Body of pancreas (tissue), 4 donors: ENCODE results near the gene FARS2. TPM values are rescaled to one million over a fixed set of nuclear protein-coding genes. Genes with fewer than 3 reads are reported as not detected.

Experiments
- ATAC-seq: fragments of 150-250 bp; one replicate; pipeline ENCODE4 v1.9.1; 2016
- DNase-seq, 4 donors: peaks; one replicate each; pipeline ENCODE4 v3.0.0-alpha.2; 2019
- H3K27ac ChIP-seq, 4 donors: fragments of 200-600 bp; sonication (generic); 1 replicate in 3 of 4; 2 replicates in 1 of 4; pipeline versions ENCODE4 v1.5.1 to v1.6.1; 2016 to 2019; ENCODE audit warnings: mild to moderate bottlenecking in 1 of 4, mixed read lengths in 1 of 4, moderate library complexity in 1 of 4
- H3K27me3 ChIP-seq, 2 donors: fragments of 200-600 bp; sonication (generic); one replicate each; pipeline ENCODE4 v1.6.0; 2016; ENCODE audit warnings: mild to moderate bottlenecking in 1 of 2
- H3K36me3 ChIP-seq, 2 donors: fragments of 200-600 bp; sonication (generic); replicated peaks in 1 of 2; 2 replicates each; pipeline ENCODE4 v1.5.1; 2016; ENCODE audit warnings: low read depth in 2 of 2; ENCODE audit not compliant: insufficient read depth in 1 of 2
- H3K4me1 ChIP-seq: fragments of 200-600 bp; sonication (generic); one replicate; pipeline ENCODE4 v1.6.0; 2016
- H3K4me3 ChIP-seq, 2 donors: fragments of 200-600 bp; sonication (generic); 1 replicate in 1 of 2; 2 replicates in 1 of 2; pipeline ENCODE4 v1.5.1; 2016 to 2019
- H3K9me3 ChIP-seq, 3 donors: fragments of 200-600 bp; sonication (generic); 1 replicate in 2 of 3; 2 replicates in 1 of 3; pipeline ENCODE4 v1.5.1; 2016
- CTCF ChIP-seq, 7 experiments: fragments of 450-650 bp in 4 of 7; fragments of 200-600 bp in 3 of 7; sonication (generic) in 3 of 7; IDR thresholded peaks; one replicate each; pipeline ENCODE4 v1.5.1; 2016 to 2019; ENCODE audit warnings: antibody characterized with exemption in 7 of 7
- POLR2A ChIP-seq, 3 donors: fragments of 450-650 bp; IDR thresholded peaks; one replicate each; pipeline ENCODE4 v1.6.1; 2016; ENCODE audit warnings: antibody characterized with exemption in 3 of 3, mild to moderate bottlenecking in 2 of 3
- WGBS, 2 donors: methylation state at CpG; one replicate each; pipeline ENCODE4 v1.1.5; 2017; 5-methylcytosine and 5-hydroxymethylcytosine counted together
- intact Hi-C: fragments of 100-400 bp; cut with DNase I; formaldehyde crosslinking; loops from one replicate; pipeline ENCODE4 v1.15.1; 2023
- total RNA-seq, 2 donors: library from RNA; depleted of rRNA; stranded (reverse); fragments of >200 nt; gene quantifications; one replicate each; pipeline ENCODE4 v1.1.0, GENCODE V29; 2016

FARS2 gene
- total RNA-seq, 2 donors from 2014 or later, result 6.5 to 9.6 TPM

- Histone ChIP-seq H3K4me3 (no peak overlapping the region), H3K4me1 (no peaks in the 10 kb centered on the region), H3K27ac (no peak overlapping the region), H3K36me3 (no peaks in the 10 kb centered on the region), H3K9me3 (no peaks in the 10 kb centered on the region), H3K27me3 (no peaks in the 10 kb centered on the region)
- TF ChIP-seq CTCF (IDR thresholded peaks at IDR 0.05) (no peak), POLR2A (IDR thresholded peaks at IDR 0.05) (no peak)
- 86 to 87% methylated on average over 8 of the region's 8 CpGs for WGBS, 2 donors
- intact Hi-C loops, result no loop called here
- no peak for ATAC-seq
- DNase-seq, result no peak
These were observed 337.8 kb downstream of the FARS2 start for GRCh38 chr6:5599127-5599526.

- 93 to 94% methylated on average over 5 of the region's 5 CpGs for WGBS, 2 donors
- no peak for TF ChIP-seq CTCF (IDR thresholded peaks at IDR 0.05)
- no peak for TF ChIP-seq POLR2A (IDR thresholded peaks at IDR 0.05)
- no peak for ATAC-seq
- H3K27me3 ChIP-seq, result no peaks in the 10 kb centered on the region
- no peaks in the 10 kb centered on the region for H3K9me3 ChIP-seq
- H3K36me3 ChIP-seq, result no peaks in the 10 kb centered on the region
- H3K4me1 ChIP-seq, result no peaks in the 10 kb centered on the region
- DNase-seq, result no peak
- H3K4me3 ChIP-seq, result no peak overlapping the region
- intact Hi-C loops, result no loop called here
- H3K27ac ChIP-seq, result no peak overlapping the region
These were observed 344.6 kb downstream of the FARS2 start for GRCh38 chr6:5605937-5606336.

GRCh38 chr6:5606546-5606945 lies 345.2 kb downstream of the FARS2 start:
- no peaks in the 10 kb centered on the region for H3K4me1 ChIP-seq
- 89 to 92% methylated on average over 4 of the region's 4 CpGs for WGBS, 2 donors
- TF ChIP-seq POLR2A (IDR thresholded peaks at IDR 0.05) (no peak), CTCF (IDR thresholded peaks at IDR 0.05) (no peak)
- H3K27ac ChIP-seq, result no peak overlapping the region
- DNase-seq, result no peak
- H3K9me3 ChIP-seq, result no peaks in the 10 kb centered on the region
- no peaks in the 10 kb centered on the region for H3K27me3 ChIP-seq
- ATAC-seq, result no peak
- H3K4me3 ChIP-seq, result no peak overlapping the region
- intact Hi-C loops, result no loop called here
- H3K36me3 ChIP-seq, result no peaks in the 10 kb centered on the region

- intact Hi-C loops, result no loop called here
- TF ChIP-seq CTCF (IDR thresholded peaks at IDR 0.05) (no peak), POLR2A (IDR thresholded peaks at IDR 0.05) (no peak)
These were observed 349.3 kb downstream of the FARS2 start for GRCh38 chr6:5610640-5611039.

GRCh38 chr6:5617179-5617578 lies 355.9 kb downstream of the FARS2 start:
- TF ChIP-seq CTCF (IDR thresholded peaks at IDR 0.05) (no peak), POLR2A (IDR thresholded peaks at IDR 0.05) (no peak)
- 94 to 95% methylated on average over 1 of the region's 1 CpG for WGBS, 2 donors
- Histone ChIP-seq H3K27me3 (no peaks in the 10 kb centered on the region), H3K27ac (no peak overlapping the region), H3K4me3 (no peak overlapping the region), H3K9me3 (no peaks in the 10 kb centered on the region), H3K36me3 (no peaks in the 10 kb centered on the region), H3K4me1 (no peaks in the 10 kb centered on the region)
- intact Hi-C loops, result no loop called here
- no peak for DNase-seq
- ATAC-seq, result no peak

More at GRCh38 chr6:5610640-5611039, 349.3 kb downstream of the FARS2 start:
- WGBS, 2 donors, result 91 to 92% methylated on average over 8 of the region's 8 CpGs
- Histone ChIP-seq H3K27me3 (no peaks in the 10 kb centered on the region), H3K36me3 (no peaks in the 10 kb centered on the region), H3K4me1 (no peaks in the 10 kb centered on the region), H3K4me3 (no peak overlapping the region), H3K9me3 (no peaks in the 10 kb centered on the region), H3K27ac (no peak overlapping the region)
- ATAC-seq (no peak), DNase-seq (no peak)
